SW480 (cell line): ENCODE results near the gene NAA30.

Experiments
- DNase-seq: peaks from one replicate; pipeline ENCODE4 v3.0.0-alpha.2; 2016; ENCODE audit warnings: low spot score

Gene NAA30

DNA sequence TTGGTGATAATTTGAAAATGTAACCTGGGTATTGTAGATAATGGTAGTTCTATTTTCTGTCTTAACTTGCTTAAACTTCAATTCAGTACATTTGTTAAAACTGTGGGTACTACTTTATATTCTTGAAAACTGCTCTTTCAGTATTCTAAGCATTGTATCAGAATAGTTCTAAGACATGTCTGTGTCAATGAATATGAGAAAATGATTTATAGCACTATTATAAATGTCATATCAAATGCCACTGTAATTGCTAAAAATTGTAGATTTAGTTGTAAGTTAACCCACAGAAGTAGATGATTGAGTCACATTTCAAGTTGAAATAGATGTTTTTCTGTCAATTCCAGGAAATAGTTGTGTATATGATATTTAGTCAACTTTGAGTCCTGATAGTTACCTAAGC lies 2.4 kb downstream of the NAA30 start:
- no peak for DNase-seq

DNA sequence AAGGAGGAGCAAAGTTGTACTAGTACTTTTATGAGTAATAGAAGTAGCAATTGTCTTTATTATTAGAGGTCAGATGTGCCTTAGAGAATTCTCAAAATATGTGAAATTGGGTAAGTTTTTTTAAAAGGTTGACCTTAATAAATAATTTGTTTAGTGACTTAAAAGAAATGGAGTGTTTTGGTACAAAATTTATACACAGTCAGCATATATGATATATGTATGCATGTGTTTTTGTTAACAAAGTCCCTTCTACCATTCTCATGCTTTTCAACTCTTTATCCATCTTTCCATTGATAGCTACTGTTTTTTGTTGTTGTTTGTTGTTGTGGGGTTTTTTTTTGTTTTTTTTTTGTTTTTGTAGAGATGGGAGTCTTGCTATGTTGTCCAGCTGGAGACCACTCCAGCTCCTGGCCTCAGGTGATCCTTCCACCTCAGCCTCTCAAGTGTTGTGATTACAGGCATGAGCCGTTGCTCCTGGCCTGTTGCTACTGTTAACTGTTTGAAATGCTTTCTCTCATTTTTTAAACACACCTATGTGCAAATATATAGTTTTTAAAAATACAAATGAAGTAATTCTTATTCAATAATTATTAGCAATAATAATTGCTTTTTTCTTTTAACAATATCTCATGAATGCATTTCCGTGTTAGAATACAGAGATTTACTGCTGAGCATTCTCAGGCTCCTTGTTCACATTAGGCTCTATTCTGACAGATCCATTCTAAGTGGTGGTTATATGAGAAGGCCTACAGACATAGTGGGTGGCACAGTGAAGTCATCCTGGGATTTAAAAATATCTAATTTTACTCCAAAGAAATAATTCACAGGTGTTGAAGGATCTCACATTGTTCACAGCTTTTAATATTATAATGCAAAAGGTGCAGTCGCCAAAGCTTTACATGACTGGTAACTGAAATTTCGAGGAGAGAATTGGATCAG lies 10.4 kb downstream of the NAA30 start:
- DNase-seq = no peak

DNA sequence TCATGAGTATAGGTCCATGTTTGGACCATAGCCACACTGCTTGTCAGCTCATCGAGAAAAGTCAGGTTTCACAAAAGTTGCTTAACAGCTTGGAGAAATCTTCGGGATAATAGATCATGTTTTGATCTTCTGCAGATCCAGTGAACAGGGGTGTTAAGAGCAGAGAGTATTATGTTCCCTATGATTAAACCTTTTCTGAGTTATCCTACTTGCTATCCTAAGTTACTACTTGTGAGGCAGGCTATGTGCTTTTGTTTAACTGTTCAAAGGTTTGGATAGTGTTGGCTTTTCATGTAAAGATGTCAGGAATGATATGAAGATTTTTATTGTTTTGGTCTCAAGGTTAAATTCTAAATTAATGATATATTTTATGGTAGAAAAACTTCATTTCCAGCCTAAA lies 11.1 kb downstream of the NAA30 start:
- DNase-seq = no peak

DNA sequence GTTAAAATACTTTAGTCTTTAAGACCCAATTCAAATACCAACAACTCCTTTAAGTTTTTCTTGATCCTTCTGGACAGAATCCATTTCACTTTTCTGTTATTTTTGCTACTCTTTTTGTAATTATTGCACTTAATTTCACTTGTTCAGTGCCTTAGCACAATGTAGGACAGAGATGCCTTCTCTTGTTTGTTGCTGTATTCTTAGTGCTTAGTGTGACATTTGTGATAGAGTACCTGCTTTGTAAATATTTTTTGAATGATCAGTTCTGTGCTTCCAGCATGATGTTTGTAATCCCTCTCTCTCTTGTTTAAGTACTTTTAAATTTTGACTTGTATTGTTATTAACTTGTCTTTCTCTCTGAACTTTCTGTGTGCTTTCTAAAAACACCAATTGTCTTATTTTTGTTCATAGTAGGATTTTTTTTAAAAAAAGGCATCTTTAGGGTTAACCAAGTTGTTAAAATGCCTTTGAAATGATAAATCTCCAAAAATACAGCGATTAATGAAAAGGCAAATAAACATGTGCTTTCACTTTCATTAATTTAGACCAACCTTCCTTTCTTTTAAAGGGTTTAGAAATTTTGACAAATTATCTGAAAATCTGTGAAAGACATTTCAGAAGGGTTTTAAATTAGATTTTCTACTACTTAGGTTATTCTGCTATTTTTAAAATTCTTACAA lies 11.9 kb downstream of the NAA30 start:
- DNase-seq = no peak

DNA sequence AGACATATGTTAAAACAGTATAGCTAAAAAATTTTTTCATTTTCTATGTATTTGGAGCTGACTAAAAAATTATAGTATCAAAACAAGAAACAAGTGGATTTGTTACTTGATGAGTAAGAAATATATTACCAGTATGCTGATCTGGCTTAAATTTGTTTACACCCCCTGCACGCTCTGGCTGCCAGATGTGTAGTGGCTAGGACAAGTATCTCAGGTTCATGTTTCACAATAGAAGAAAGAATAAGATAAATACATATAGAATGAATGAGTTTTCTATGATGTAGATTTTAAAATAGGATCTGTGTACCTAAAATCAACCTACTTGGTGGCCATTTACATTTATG lies 13.1 kb downstream of the NAA30 start:
- DNase-seq = no peak

DNA sequence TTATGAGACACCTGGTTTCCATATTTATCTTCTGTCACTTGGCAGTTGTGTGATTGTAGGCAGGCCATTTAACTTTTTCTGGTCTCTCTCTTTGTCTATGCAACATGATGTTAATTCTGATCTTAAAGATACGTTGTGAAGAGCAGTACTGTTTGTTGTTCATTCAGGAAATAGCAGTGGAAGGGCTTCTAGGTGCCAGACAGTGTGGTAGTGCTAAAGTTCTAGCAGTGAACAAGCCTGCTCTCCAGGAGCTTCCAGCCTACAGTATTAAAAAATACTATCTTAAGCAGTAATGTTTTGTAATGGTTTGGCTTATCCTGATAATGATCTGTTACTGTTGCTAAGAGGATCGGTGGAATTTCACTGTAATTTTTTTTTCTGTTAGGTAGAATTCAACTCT lies 15.2 kb downstream of the NAA30 start:
- no peak for DNase-seq

GRCh38 chr14:57408037-57408436 lies 17.7 kb downstream of the NAA30 start:
- no peak for DNase-seq

DNA sequence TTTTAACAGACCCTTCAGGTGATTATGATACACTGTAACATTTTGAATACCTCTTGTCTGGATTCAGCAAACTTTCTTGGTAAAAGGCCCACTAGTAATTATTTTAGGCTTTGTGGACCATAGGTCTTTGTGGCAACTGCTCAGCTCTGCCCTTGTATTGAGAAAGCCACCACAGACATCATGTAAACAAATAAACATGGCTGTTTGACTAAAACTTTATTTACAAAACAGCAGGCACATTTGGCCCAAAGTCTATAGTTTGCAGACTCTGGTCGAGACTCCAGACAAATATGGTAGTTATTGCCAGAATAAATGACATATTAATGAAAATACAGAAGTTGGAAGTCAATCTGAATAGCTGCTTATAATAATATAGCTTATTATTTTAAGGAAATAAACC lies 18.2 kb downstream of the NAA30 start:
- no peak for DNase-seq

DNA sequence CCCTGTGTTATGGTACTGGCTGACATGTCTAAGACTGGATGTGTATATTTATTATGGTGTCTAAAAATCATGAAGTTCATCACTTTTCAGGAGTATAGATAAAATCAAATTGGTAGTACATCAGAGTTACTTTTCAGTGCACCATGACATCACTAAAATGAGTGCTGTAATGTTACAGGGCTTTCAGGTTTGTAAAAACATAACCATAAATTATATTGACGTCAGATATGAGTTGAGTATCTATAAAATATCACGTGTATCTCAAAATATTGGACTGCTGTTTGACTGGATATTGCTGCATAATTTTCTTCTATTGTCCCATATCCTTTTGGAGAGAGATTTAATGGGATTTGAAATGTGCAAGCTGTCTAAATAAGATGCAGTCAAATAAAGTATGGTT lies 22.0 kb downstream of the NAA30 start:
- DNase-seq = no peak

DNA sequence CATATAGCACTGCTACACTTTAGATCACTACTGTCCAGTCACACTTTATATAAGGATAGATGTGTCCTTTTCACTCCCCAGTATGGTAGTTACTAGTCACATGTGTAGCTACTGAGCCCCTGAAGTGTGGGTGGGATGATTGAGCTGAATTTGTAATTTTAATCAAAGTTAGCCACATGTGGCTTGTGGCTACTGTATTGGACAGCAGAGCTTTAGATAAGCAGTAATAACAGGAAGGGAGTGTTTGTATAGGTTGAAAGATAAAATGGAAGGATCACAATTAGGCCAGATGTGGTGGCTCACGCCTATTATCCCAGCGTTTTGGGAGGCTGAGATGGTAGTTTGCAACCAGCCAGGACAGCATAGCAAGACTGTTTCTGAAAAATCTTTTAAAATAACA lies 23.5 kb downstream of the NAA30 start:
- DNase-seq = no peak

GRCh38 chr14:57417228-57417627 lies 26.8 kb downstream of the NAA30 start:
- no peak for DNase-seq

DNA sequence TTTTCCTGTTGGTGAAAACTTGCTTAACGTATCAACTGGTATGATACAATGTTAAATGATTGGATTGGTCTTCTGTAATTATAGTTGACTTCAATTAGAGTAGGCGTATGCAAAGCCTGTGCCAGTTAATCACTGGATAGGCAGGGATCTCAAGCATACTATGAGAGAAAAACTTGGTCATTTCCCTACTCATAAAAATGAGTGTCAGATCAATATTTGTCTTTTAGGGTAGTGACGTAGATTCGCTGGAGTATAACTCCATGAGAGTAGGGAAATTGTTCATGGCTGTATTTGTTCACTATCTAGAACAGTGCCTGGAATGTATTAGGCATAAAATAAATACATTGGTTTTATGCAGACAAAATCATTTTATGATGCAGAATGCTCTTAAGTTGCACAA lies 28.6 kb downstream of the NAA30 start:
- no peak for DNase-seq

GRCh38 chr14:57420033-57420432 lies 29.6 kb downstream of the NAA30 start:
- DNase-seq = no peak

DNA sequence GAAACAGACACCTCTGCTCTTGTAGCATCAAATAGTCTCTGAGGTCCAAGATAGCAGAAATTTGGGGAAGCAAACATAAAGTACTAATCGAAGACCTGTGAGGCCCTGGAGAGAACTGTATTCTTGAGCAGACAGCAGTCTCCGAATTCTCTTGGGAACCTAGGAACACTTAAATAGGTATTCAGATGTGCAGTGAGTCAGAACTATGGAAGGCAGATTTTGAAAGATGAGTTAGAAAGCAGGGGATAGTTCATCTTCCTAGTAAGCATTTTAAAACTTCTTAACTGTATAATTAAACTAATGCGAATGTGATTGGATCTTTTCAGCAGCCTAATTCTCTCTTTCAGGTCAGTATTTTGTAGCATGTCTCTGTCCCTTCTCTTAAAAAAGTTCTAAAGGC lies 30.6 kb downstream of the NAA30 start:
- DNase-seq = no peak

DNA sequence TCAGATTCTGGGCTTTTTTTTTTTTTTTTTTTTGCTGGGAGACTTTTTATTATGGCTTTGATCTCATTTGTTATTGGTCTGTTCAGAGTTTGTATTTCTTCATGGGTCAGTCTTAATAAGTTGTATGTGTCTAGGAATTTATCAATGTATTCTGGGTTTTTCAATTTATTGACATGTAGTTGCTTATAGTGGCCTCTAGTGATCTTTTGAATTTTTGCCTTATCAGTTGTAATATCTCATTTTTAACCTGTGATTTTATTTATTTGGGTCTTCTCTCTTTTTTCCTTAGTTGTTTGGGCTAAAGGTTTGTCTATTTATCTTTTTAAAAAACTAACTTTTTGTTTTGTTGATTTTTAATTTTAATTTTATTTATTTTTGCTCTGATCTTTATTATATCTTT lies 45.5 kb downstream of the NAA30 start:
- no peak for DNase-seq

- DNase-seq = no peak
Observed at GRCh38 chr14:57461777-57462320, 71.5 kb downstream of the NAA30 start.

DNA sequence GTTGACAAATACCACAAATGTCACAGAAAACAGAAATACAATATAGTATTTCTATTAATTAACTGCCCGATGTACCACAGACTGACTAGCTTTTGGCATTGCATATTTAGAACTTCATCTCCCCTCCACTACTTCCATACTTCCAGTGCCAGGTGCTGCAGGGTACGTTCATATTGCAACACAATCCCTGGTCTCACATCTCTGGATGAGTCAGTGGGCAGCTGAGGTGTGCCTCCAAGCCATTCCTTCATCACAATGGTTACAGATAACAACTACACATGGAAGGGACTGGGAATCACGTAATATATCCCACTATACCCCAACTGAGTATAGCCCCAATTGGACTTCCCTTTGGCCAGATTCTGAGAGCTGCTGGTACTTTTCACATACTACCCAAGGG lies 72.2 kb downstream of the NAA30 start:
- DNase-seq = no peak

DNA sequence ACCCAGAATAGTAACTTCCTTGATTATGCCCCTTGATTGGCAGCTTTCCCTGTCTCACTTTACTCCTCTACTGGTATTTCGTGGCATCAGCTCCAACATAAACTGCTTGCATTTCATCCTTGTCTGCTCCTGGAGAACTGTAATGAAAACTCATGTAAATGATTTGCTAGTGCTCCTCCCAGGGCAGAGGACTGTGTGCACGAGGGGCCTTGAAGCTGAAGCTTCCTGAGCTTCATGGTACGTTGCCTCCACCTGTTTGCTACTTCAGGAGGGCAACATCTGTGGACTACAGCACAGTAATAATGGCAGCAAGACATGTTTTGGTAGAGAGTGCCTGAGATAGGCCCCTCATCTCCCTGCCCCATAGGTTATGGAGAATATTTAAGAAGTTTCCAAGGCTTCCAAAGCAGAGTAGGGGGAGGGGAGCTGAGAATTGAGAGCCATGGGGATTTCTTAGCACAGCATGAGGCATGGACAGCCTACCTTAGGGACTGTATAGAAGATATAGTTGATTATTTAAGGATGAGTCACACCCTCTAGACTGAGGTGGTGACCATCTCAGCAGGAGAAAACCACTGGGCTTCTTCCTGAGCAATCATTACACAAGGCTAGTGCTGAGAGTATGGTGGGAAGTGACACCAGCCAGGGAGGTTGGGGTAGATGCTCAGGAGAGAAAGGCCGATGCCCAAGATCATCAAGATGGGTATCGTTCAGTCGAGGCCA lies 73.8 kb downstream of the NAA30 start:
- no peak for DNase-seq
